Germinal center (tissue), 1 donor: ENCODE data around the gene SERPINH1.

Experiments used
- DNase-seq: peaks from one replicate; pipeline ENCODE4 v3.0.0; 2012; ENCODE audit warnings: mixed read lengths, low spot score

Gene SERPINH1

DNA sequence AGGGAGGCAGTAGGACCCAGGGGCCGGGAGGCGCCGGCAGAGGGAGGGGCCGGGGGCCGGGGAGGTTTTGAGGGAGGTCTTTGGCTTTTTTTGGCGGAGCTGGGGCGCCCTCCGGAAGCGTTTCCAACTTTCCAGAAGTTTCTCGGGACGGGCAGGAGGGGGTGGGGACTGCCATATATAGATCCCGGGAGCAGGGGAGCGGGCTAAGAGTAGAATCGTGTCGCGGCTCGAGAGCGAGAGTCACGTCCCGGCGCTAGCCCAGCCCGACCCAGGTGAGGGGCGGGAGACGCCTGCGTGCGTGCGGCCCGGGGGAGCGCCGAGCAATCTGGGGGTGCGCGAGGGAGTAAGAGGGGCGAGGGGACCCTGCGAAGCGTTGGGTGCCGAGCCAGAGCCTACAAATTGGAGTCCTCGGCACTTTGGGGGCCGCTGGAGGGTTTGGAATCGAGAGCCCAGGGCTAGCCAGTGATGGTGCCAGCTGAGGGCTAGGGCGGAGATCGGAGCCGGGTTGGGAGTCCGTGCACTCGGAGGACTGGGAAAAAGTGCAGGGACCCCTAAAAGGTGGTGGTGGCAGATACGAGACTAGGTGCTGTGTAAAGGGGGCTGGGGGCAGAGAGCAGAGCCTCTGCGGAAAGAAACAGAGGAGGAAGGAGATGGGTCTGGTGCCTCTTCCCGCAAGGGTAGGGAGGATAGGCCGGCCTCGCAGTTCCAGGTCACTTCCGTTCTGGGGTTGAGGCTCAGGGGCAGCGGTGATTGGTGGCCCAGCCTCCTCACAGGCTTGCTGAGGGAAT, at the start of gene SERPINH1:
TSS of gene SERPINH1 (plus strand) at position 206 of the 788 bp plus-strand sequence. CDS start 4,097 bp downstream, outside the sequence.
- peak; percentile 52 for DNase-seq

DNA sequence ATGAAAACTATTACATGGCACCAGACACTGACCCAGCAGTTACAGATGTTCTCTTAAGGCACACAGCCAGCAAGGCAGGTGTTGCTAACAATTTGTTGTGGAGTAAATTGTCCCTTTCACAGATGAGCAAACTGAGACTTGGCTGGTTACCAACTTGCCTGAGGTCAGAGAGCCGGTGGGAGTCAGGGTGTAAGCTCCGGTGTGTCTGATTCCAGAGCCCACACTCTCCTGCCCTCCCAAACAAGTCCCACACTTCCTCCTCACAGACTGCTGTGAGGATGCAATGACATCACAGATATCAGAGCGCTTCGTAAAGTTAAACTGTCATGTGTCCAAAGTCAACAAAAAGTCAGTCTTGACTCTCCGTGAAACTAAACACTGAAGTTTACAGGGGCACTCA, 48.8 kb upstream of the SERPINH1 start:
- no peak for DNase-seq

DNA sequence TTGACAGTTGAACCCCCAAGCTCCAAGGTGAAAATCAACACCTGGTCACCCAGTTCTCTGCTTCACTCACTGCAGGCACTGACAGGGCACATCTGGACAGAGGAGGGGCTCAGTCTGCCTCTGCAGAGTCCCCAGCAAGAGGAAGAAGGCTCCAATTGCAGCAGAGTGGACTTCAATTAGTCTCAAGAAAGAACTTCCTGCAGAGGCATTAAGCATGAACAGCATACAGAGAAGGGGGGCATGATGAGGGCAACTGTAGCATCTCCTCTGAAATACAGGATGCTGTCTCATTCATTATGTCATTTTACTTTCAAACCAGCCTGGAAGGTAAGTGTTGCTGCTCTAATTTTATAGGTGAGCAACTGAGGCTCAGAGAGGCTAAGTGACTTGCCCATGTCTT, 47.5 kb upstream of the SERPINH1 start:
- DNase-seq: no peak

DNA sequence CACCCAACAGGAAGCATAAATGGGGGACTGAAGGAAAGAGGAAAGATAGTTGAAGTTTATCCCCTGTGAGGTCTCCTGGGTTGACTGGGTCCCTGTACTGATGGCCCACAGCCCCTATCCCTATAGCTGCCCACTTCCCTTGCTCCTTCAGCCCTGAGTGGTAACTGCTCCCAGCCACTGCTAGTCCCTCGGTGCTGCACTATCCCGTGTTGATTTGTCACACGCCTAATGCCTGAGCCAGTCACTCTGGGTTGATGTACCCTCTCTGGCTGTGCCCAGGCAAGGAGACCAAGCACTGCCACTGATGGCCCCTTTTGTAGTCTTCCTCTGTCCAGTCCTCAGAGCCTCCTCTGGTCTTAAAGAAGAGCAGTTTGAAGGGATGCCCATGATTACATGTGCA, 45.9 kb upstream of the SERPINH1 start:
- no peak for DNase-seq

DNA sequence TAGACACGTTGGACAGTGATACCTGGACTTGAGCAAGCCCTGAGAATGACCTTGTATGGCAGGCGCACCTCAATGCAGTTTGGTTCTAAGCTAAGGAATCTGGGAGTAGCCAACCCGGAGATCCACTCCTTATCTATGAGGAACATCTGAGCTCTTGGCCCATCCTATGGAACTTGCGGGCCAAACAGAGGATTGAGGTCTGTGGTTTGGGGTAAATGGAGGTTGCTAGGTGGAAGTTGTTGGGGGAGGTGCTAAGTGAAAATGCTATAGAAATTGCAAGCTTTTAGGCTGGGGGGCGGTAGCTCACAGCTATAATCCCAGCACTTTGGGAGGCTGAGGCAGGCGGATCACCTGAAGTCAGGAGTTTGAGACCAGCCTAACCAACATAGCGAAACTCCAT, 45.2 kb upstream of the SERPINH1 start:
- no peak for DNase-seq

DNA sequence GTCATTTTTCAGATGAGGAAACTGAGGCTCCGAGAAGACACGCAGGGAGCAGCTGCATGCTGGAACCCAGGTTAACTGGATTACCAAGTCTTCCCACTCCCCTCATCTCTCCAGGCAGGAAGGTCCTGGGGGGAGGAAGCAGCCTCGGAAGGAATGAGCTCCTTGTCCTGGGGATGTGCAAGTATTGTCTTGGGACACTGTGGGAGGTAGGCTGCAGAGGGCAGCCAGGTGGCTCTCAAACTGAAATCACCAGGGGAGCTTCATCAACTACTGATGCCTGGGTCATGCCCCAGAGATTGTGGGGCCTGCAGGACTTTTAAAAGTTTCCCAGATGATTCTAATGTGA, 43.9 kb upstream of the SERPINH1 start:
- DNase-seq: no peak

DNA sequence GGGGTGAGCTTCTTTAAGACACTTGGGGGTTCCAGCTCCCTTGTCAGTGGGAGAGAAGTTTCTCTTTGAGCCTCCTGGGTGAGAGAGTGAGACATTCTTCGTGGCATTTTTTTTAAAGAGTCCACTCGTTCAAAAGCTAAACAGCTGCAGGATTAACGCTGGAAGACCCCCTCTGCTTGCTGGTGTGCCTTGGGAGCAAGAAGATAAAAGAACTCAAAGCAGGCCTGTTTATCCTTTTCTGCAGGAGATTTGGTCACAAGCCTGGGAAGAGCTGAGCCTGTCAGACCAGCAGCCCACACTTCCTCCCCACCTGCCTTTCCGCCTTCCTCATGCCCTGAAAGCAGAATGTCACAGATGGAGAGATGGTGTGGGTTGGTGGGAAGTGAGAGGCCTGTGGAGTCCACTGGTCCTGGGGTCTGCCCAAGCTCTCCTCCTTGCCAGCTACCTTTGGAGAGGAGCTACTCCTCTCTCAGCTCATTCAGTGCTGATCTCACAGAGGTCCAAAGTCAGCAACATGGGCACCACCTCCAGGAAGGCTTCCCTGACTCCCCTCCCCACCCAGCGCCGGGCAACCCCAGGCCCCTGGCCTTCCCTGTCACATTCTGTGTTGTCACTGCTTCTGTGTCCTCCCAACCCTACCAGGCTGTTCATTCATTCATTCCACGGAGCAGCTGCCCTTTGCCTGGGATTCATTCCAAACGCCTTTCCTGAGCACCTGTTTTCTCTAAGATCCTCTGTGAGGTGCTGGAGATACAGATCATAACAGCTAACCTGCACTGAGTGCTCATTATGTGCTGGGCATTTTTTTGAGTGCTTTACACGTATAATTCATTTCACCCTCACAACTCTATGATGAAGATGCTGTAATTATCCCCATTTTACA, 43.0 kb upstream of the SERPINH1 start:
- DNase-seq: no peak

DNA sequence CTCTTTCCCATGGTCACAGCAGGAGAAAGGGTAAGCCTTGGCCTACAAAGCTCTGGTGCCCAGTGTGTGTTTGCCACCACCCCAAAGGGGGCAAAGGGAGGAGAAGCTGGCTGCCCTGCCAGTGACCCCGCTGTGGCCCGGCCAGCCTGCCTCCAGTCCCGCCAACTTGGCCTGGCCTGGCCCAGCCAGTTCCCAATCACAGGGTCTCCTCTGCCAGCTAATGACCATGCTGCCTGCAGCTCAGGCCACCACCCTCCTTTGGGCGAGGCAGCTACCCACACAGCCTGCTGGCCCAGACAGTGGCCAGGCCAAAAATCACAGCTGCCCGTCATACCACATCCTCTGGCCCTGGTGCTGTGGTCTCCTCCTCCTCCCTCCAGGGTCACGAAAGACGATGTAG, 41.4 kb upstream of the SERPINH1 start:
- no peak for DNase-seq

DNA sequence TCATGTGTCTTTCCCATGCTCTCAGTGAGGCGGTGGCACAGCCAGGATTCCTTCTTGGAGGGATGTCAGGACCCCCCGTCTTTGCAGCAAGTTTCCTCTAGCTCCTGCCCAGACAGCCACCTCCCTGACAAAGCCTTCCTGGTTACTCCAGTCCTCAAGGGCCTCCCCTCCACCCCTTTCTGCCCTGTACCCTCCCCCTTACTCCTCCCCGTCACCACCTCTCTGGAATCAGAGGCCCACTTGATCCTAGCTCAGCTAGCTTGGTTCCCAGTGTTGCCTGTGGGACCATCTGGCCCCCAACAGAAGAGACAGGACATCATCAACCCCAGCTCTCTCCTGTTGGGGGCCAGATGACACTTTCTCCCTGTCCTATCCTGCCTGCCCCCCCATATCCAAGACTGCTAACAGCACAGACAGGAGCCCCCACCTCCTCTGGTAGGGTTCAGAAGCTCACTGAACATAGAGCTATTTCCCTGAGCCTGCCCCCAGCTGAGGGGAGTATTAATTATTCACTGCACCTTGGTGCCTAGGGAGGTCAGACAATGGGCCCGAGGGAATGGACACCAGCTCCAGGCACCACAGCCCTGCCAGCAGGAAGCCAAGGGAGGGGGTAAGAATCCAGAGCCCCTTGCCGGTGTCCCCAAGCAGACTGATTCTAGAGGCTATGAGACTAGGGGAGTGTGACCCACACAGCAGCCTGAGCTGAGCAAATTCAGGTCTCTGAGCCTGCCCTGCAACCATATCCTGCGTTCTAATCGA, 39.6 kb upstream of the SERPINH1 start:
- no peak for DNase-seq

DNA sequence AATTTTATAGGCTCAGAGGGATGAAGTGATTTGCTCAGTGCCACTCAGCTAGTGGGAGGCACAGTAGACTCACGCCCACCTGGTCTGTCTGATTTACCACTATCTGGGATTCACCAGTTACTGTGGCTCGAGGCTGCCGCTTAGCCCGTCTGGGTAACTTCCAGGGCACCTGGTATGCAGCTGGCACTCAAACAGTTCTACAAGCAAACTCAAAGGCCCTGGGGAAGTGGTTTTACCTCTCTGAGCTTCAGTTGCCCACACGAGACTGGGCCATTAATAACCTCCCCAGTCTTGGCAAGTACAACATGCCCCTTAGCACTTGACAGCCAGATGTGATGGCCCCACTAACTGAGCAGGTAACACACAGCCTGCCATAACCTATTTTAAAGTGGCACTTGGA, 38.9 kb upstream of the SERPINH1 start:
- DNase-seq: no peak

DNA sequence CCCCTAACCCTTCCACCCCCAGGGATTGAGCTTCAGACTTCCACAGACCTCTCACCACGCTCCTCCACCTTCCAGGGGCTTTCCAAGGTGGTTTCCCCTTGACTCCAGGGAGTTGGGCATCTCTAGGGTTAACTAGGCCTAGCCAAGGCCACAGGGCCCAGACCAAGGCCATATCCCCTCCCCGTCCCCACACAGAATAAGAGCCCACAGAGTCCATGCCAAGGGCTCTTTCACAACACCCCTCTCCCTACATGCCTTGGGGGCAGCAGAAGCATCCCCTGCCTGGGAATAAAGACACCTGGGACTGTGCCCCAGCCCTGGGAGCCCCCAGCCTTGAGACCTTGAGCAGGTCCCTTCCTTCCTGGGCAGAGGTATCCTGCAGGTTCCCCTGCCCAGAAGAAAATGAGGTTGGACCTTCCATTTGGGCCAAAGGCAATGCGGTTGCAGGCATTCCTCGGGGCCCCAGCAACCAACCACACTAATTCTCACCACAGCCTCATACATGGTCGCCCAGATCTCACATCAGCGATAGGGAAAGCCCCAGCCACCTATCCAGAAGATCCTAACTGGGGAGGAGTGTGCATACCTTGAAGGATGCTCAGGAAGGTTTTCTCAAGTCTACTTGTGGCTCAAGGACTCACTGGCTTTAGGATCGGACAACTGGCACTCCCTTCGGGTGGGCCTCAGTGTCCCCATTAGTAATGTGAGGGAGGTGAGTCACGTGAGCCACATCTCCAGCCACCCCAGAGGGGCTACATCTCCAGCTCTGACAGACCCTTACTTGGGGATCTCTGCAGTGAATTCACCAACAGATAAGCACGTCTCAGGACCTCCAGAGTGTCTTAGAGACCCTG, 38.0 kb upstream of the SERPINH1 start:
- DNase-seq: no peak

DNA sequence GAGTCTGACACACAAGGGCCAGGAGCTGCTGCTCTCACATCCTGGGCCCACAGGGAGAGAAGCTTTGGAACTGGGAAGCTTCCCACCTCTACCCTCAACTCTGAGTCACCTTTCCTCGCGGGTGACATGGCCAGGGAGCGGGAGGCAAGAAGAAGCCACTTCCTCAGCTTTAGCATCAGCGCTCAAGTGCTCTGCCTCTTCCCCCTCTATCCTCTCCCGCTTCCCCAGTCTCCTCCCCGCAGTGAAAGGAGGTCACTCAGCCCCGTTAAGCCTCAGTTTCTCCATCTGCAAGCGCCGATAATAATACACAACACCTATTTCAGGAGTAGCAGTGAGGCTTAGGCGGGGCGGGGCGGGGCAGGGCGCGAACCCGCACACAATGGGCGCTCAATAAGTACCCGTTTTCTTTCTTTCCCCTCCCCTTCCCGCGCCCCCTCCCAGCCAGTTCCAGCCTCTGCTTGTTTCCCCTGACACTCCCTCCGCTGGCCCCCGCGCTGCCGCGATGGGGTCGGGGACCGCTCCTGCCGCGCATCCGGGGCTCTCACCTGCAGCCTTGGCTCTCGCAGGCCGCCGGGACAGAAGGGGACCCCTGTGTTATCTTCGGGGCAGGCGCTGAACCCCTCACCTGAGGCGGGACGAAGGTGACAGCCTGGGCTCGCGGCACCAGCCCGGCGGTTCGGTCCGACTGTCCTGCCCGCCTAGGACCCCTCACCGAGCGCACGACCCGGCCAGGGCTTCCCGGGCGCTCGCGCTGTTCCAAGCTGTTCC, 37.2 kb upstream of the SERPINH1 start:
- DNase-seq: peak; percentile 52

DNA sequence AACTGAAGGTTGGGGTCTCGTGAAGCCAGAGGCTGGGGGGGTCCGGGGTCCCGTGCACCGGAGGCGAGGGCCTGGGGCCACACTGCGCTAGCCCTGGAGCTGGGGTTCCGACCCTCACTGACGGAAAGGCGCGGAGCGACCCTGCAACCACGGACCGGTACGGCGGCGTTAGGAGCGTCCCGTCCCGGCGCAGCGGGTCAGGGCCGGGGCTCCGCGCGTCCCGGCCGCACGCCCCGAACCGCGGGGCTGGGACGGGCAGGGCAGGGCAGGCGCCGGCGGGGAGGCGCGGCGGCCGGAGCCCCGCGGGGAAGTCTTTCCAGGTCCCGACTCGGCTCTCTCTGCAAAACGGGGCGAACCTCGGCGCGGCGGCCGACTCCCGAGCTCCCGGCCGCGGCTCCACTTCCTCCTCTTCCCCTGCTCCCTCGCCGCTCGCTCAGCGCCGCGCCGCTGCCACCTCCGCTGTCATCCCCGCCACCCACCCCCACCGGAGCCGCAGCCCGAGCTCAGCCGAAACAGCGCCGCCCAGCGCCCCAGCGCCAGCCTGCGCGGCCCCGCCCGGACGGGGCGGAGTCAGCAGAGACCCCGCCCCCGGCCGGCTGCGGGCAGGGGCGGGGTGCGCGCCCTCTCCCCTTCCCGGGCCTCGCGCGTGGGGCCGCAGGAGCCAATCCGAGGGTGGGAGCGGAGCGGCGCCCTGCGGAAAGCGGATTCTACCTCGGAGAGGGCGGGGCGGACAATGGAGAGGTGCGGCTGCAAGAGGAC, 36.4 kb upstream of the SERPINH1 start, which contains the start of gene GDPD5:
TSS of gene GDPD5 (minus strand) at position 509 of the 759 bp plus-strand sequence. CDS start 48,206 bp downstream, outside the sequence.
- DNase-seq: peak; percentile 95

DNA sequence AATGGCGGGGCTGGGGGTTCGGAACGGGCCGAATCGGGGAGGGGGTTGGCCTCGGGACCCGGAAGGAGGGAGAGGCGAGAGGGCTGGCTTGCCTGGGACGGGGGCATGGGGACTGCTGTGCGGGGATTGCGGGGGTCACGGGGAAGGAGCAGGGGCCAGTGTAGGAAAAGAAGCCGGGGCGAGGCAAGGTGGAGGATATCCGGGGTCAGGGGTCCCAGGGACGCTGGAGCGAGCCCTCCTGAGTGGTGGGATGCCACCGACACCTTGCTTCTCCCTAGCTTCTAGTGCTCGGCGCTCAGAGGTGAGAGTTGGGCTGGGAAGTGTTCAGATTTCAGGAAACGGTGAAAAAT, 35.9 kb upstream of the SERPINH1 start:
- no peak for DNase-seq

DNA sequence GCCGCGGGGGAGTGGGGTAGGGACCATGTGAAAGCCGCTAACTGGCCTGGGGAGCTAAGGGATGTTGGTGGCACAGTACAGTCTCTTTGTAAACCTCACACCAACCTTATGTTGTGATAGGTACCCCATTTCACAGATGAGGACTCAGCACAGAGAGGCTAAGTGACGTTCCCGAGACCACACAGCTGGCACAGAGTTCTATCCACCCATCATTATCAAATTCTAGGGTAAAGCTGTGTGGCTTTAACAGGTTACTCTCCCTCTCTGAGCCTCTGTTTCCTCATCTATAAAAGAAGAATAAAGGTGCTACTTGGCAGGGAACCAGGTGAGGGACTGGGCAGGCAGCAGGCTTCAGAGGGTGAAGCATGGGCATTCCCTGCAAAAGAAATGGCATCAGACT, 34.9 kb upstream of the SERPINH1 start:
- DNase-seq: no peak

DNA sequence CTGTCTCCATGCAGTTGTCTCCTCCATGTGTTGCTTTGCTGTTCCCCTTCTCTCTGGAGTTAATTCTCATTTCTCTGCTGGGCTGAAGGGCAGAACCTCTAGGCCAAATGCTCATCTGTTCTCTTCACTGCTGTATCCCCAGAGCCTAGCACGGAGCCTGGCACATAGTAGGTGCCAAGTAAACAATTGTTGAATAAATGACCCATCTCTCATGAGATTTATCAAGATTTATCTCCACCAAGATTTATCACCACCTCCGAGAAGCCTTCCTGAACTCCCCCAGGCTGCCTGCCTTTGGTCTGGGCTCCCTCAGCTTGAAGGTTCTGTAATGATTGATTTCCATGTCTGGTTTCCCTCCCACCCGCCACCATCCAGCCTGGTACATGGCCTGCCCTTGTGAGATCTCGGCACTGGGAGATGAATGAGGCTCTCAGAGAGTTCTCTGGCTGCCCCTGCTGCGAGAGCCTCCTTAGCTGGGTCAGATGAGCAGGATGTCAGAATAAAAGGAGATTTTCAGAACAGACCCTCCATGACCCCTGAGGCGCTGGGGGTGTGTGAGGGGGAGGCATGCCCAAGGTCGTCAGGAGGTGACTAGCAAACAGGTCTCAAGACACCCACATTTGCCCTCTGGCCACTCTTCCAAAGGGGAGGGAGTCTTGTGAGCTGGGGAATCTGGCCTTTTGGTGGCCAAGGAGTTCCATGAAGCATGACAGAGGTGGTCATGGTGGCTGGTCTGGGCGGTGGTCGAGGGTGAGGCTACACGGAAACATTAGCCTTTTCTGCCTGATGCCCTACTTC, 33.9 kb upstream of the SERPINH1 start:
- DNase-seq: no peak

DNA sequence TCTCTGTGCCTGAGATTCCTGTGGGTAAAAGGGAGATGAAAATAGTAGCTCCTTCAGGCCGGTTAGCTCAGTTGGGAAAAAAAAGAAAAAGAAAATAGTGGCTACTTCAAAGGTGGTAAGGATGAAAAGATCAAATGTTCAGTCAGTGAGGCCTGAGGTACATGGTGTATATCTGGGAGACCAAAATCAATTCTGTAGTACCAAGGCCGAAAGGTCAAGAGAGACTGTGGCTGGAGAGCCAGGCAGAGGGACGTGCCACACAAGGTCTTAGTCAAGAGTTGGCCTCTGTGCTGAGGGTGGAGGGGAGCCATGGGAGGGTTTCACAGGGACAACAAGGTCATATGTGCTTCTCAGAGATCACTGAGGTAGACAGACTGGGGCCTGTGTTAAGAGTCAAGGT, 31.5 kb upstream of the SERPINH1 start:
- DNase-seq: no peak

DNA sequence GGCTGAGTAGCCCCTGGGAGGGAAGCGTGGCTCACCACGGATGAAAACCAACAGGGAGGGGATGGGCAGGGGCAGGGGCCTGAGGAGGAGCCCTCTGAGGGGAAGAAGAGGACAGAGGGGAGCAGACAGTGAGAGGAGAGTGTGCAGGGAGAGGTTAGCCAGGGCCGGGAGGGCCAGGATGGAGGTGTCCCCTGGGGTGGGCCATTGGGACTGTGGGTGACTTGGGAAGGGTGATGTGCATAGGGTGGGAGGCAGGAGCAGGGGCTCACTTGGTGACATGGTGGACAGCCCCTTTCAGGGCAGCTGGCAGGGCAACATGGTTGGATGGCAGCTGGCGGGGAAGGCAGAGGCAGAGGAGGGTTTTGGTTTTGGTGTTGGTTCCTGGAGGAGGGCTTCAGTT, 30.7 kb upstream of the SERPINH1 start:
- DNase-seq: no peak
